Retina (tissue), 1 donor: Measurements from ENCODE around the gene NCBP1.
"Not testable (repeated sequence)": the region's sequence is repeated elsewhere in the genome, so short reads cannot be mapped to it uniquely, and the experiment has no call there.

Experiments
- DNase-seq: peaks from one replicate; pipeline ENCODE4 v3.0.0-alpha.2; 2016

The NCBP1 gene

GRCh38 chr9:97632985-97633858, at the start of gene NCBP1, which contains the start of gene TSTD2:
Gene NCBP1, plus strand, starts transcription at chr9:97633821. Its CDS starts 61 bp downstream, at chr9:97633882.
Gene TSTD2, minus strand, starts transcription at chr9:97633368. Its CDS starts 5,806 bp downstream, at chr9:97627562.
- peak; percentile 100 for DNase-seq

GRCh38 chr9:97584778-97585177, 48.8 kb upstream of the NCBP1 start:
- DNase-seq = not testable (repeated sequence)

GRCh38 chr9:97586909-97587308, 46.7 kb upstream of the NCBP1 start:
- DNase-seq = not testable (repeated sequence)

- no peak for DNase-seq
Observed at GRCh38 chr9:97591535-97591934, 42.1 kb upstream of the NCBP1 start.

- DNase-seq = no peak
Observed at GRCh38 chr9:97592126-97592525, 41.5 kb upstream of the NCBP1 start.

GRCh38 chr9:97593960-97594359, 39.7 kb upstream of the NCBP1 start:
- DNase-seq = no peak

GRCh38 chr9:97594381-97594921, 39.2 kb upstream of the NCBP1 start:
- no peak for DNase-seq

- no peak for DNase-seq
Observed at GRCh38 chr9:97596906-97597305, 36.7 kb upstream of the NCBP1 start.

GRCh38 chr9:97598461-97599288, 34.9 kb upstream of the NCBP1 start:
- DNase-seq = peak; percentile 67

- DNase-seq = no peak
Observed at GRCh38 chr9:97599314-97599846, 34.2 kb upstream of the NCBP1 start.

- no peak for DNase-seq
Observed at GRCh38 chr9:97600531-97601227, 32.9 kb upstream of the NCBP1 start.

- no peak for DNase-seq
Observed at GRCh38 chr9:97601228-97601898, 32.3 kb upstream of the NCBP1 start.

- no peak for DNase-seq
Observed at GRCh38 chr9:97602430-97602829, 31.2 kb upstream of the NCBP1 start.

GRCh38 chr9:97604901-97605645, 28.5 kb upstream of the NCBP1 start:
- no peak for DNase-seq

- DNase-seq = peak; percentile 45
Observed at GRCh38 chr9:97615439-97616072, 18.1 kb upstream of the NCBP1 start.

- no peak for DNase-seq
Observed at GRCh38 chr9:97617939-97618416, 15.6 kb upstream of the NCBP1 start.

- not testable (repeated sequence) for DNase-seq
Observed at GRCh38 chr9:97620063-97620462, 13.6 kb upstream of the NCBP1 start.

GRCh38 chr9:97622483-97622882, 11.1 kb upstream of the NCBP1 start:
- not testable (repeated sequence) for DNase-seq

- no peak for DNase-seq
Observed at GRCh38 chr9:97623946-97624345, 9.7 kb upstream of the NCBP1 start.

- DNase-seq = no peak
Observed at GRCh38 chr9:97625620-97626019, 8.0 kb upstream of the NCBP1 start.
